GM18505 (cell line): ENCODE results near the gene HIRIP3.
"Not testable (repeated sequence)": the region's sequence is repeated elsewhere in the genome, so short reads cannot be mapped to it uniquely, and the experiment has no call there.

ENCODE experiments used
- ATAC-seq: cut with Tn5 transposase; IDR thresholded peaks from one replicate; pipeline ENCODE4 v1.9.1; 2021; ENCODE audit not compliant: unreplicated experiment
- POLR2A ChIP-seq: IDR thresholded peaks from 4 replicates; pipeline ENCODE4 v1.6.1; 2011; ENCODE audit warnings: borderline replicate concordance; ENCODE audit not compliant: insufficient read depth, insufficient read length; ENCODE audit errors: extremely low read depth

Gene HIRIP3

GRCh38 chr16:29961127-29961478 is 34.3 kb downstream of the HIRIP3 start:
- no peak for TF ChIP-seq POLR2A
- no peak for ATAC-seq

- ATAC-seq: not testable (repeated sequence)
Observed at GRCh38 chr16:29959821-29960220, 35.6 kb downstream of the HIRIP3 start.

- TF ChIP-seq POLR2A: no peak
- ATAC-seq: no peak
Observed at GRCh38 chr16:29959293-29959692, 36.1 kb downstream of the HIRIP3 start.

GRCh38 chr16:29958756-29959155 is 36.7 kb downstream of the HIRIP3 start:
- no peak for ATAC-seq
- TF ChIP-seq POLR2A: no peak

GRCh38 chr16:29951625-29952365 is 43.6 kb downstream of the HIRIP3 start:
- no peak for ATAC-seq
- TF ChIP-seq POLR2A: no peak

- ATAC-seq: no peak
- no peak for TF ChIP-seq POLR2A
Observed at GRCh38 chr16:29950806-29951461, 44.5 kb downstream of the HIRIP3 start.

- ATAC-seq: no peak
- TF ChIP-seq POLR2A: no peak
Observed at GRCh38 chr16:29947897-29948296, 47.5 kb downstream of the HIRIP3 start.

- no peak for ATAC-seq
- no peak for TF ChIP-seq POLR2A
Observed at GRCh38 chr16:29943846-29944799, 51.3 kb downstream of the HIRIP3 start.
